Lung (tissue), 12 donors: Measurements from ENCODE around the gene RSRC2. TPM values are rescaled to one million over a fixed set of nuclear protein-coding genes. Genes with fewer than 3 reads are reported as not detected.

Experiments
- ATAC-seq: fragments of 200-7000 bp; cut with Tn5 transposase; one replicate; pipeline ENCODE4 v1.9.1; 2020; ENCODE audit warnings: moderate number of reproducible peaks; ENCODE audit not compliant: insufficient read depth, low FRiP score
- DNase-seq, 3 donors: peaks; one replicate each; pipeline ENCODE4 v3.0.0-alpha.2; 2013 to 2017
- H3K27ac ChIP-seq, 2 donors: one replicate each; pipeline ENCODE4 v1.5.1; 2013; ENCODE audit warnings: mild to moderate bottlenecking in 2 of 2, moderate library complexity in 2 of 2, control low read depth in 1 of 2, inconsistent platforms in 1 of 2, low read depth in 1 of 2, low read length in 1 of 2
- H3K27me3 ChIP-seq, 3 donors: one replicate each; pipeline ENCODE4 v1.5.1; 2013; ENCODE audit warnings: low read length in 2 of 3; ENCODE audit not compliant: control insufficient read depth in 3 of 3, insufficient read depth in 3 of 3
- H3K36me3 ChIP-seq, 4 donors: one replicate each; pipeline ENCODE4 v1.5.1; 2013; ENCODE audit warnings: low read length in 4 of 4, mild to moderate bottlenecking in 1 of 4, moderate library complexity in 1 of 4; ENCODE audit not compliant: control insufficient read depth in 4 of 4, insufficient read depth in 4 of 4
- H3K4me1 ChIP-seq, 5 donors: one replicate each; pipeline ENCODE4 v1.5.1; 2013; ENCODE audit warnings: low read length in 5 of 5, mild to moderate bottlenecking in 2 of 5, moderate library complexity in 1 of 5; ENCODE audit not compliant: control insufficient read depth in 5 of 5, insufficient read depth in 5 of 5
- H3K4me3 ChIP-seq: one replicate; pipeline ENCODE4 v1.5.1; 2013; ENCODE audit warnings: mild to moderate bottlenecking, control low read depth, moderate library complexity
- H3K9ac ChIP-seq, 2 donors: one replicate each; pipeline ENCODE4 v1.5.1; 2013; ENCODE audit warnings: low read length in 2 of 2, control low read depth in 1 of 2; ENCODE audit not compliant: insufficient read depth in 1 of 2
- H3K9me3 ChIP-seq, 4 donors: one replicate each; pipeline ENCODE4 v1.5.1; 2013; ENCODE audit warnings: low read length in 3 of 4, mild to moderate bottlenecking in 1 of 4, moderate library complexity in 1 of 4; ENCODE audit not compliant: control insufficient read depth in 4 of 4, insufficient read depth in 3 of 4
- WGBS, 2 donors: extraction: QIAGEN DNeasy Blood & Tissue Kit; methylation state at CpG; one replicate each; pipeline ENCODE4 v1.1.7; 2013; 5-methylcytosine and 5-hydroxymethylcytosine counted together
- polyA plus RNA-seq, 2 donors: library from polyadenylated mRNA; stranded (reverse); fragments of 200-250 nt; gene quantifications; one replicate each; pipeline ENCODE4 v1.2.1, GENCODE V29; 2013
- total RNA-seq, 2 donors: library from RNA; depleted of rRNA in 1 of 2; stranded (reverse); fragments of >200 nt in 1 of 2; gene quantifications; one replicate each; pipeline ENCODE4 v1.2.1, GENCODE V29; 2014 to 2021
- TF ChIP-seq, protein P1 (sequence below): IDR thresholded peaks from 2 replicates; pipeline ENCODE4 v1.5.1; 2012; ENCODE audit warnings: mild to moderate bottlenecking; ENCODE audit errors: control extremely low read depth, extremely low read depth
- donor health status: control.
- donor health status: control.
- donor health status: Bipolar disorder and iron deficiency.
- donor health status: healthy.
- donor health status: DM: yes; HTN: yes; CAD: no.

Gene RSRC2
- total and polyA plus RNA-seq, 4 donors, result 43.3 to 115 (median 47.9) TPM

DNA sequence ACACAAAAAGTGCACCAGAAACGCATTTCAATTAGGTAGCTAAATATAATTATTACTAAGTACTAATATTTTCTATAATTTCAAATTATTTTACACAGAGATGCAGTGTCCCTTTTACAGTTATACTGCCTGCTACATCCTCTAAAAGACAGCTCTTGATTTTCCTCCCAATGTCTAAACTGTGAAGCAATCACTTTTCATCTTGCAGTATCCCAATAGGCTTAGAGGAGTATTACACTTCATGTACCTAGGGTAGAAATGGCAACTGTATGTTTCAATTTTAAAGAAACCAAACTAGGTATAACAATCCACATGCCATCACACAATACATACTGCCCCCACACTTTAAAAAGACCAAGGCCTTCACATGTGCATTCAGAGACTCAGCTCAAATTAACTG lies 7.3 kb downstream of the RSRC2 start:
- H3K4me1 ChIP-seq, result peaks cover 0 to 19% (median 12%) of the 10 kb centered on the region in 5 donors

DNA sequence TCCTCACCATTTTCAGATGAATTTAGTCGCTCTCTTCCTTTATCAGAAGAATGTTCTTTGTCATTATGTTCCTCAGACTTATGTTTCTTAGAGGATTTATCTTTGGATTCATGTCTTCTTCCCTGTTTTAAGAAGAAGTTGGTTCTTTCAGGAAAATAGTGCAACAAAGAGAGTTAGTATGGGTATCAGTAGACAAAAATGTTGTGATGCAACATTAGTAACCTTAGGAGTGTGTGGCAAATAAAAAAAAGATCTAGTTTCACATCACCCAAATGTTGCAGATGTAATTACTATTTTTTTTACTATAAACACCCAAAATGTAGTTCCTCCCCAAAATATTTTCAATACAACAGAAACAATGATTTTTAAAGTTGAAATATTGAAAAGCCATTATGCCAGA lies 7.8 kb downstream of the RSRC2 start:
- H3K36me3 ChIP-seq, result peaks cover 23 to 70% (median 53%) of the 10 kb centered on the region in 4 donors
- no peak for ATAC-seq
- 97% methylated on average over 1 of the region's 1 CpG for WGBS, 2 donors

More for the DNA sequence above, 7.3 kb downstream of the RSRC2 start:
- DNase-seq (no peak), ATAC-seq (no peak)
- H3K27ac ChIP-seq, result no peak overlapping the region
- no peak overlapping the region for H3K9ac ChIP-seq
- peaks cover 23 to 75% (median 52%) of the 10 kb centered on the region in 4 donors for H3K36me3 ChIP-seq
- H3K4me3 ChIP-seq, result no peak overlapping the region
- 91 to 93% methylated on average over 1 of the region's 1 CpG for WGBS, 2 donors
- no peaks in the 10 kb centered on the region for H3K9me3 ChIP-seq
- TF ChIP-seq, protein P1, sequence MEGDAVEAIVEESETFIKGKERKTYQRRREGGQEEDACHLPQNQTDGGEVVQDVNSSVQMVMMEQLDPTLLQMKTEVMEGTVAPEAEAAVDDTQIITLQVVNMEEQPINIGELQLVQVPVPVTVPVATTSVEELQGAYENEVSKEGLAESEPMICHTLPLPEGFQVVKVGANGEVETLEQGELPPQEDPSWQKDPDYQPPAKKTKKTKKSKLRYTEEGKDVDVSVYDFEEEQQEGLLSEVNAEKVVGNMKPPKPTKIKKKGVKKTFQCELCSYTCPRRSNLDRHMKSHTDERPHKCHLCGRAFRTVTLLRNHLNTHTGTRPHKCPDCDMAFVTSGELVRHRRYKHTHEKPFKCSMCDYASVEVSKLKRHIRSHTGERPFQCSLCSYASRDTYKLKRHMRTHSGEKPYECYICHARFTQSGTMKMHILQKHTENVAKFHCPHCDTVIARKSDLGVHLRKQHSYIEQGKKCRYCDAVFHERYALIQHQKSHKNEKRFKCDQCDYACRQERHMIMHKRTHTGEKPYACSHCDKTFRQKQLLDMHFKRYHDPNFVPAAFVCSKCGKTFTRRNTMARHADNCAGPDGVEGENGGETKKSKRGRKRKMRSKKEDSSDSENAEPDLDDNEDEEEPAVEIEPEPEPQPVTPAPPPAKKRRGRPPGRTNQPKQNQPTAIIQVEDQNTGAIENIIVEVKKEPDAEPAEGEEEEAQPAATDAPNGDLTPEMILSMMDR, result no peak
- no peaks in the 10 kb centered on the region for H3K27me3 ChIP-seq

DNA sequence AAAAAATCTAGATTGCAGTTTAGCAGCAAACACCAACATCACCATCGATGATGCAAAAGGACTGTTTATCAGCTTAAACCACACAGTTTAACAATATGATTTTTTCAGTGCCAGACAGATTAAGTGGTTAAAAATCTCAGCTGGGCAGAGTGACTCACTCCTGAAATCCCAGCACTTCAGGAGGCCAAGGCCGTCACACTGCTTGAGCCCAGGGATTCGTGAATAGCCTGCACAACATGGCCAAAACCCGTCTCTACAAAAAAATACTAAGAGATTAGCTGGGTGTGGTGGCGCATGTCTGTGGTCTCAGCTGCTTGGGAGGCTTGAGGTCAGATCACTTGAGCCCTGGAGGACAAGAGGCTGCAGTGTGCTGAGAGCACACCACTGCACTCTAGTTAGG lies 8.9 kb downstream of the RSRC2 start:
- peaks cover 27 to 74% (median 59%) of the 10 kb centered on the region in 4 donors for H3K36me3 ChIP-seq
- TF ChIP-seq, protein P1, result no peak

More for the DNA sequence above, 7.8 kb downstream of the RSRC2 start:
- TF ChIP-seq, protein P1, result no peak
- no peak overlapping the region for H3K4me3 ChIP-seq
- H3K4me1 ChIP-seq, result peaks cover 0 to 14% (median 9%) of the 10 kb centered on the region in 5 donors
- no peaks in the 10 kb centered on the region for H3K27me3 ChIP-seq
- no peaks in the 10 kb centered on the region for H3K9me3 ChIP-seq
- no peak for DNase-seq
- no peak overlapping the region for H3K27ac ChIP-seq
- no peak overlapping the region for H3K9ac ChIP-seq

More for the DNA sequence above, 8.9 kb downstream of the RSRC2 start:
- WGBS, 2 donors, result 72 to 90% methylated on average over 5 of the region's 5 CpGs
- Histone ChIP-seq H3K4me3 (no peak overlapping the region), H3K4me1 (peaks cover 0 to 3% (median 2%) of the 10 kb centered on the region in 5 donors), H3K9me3 (no peaks in the 10 kb centered on the region), H3K27ac (no peak overlapping the region), H3K27me3 (no peaks in the 10 kb centered on the region), H3K9ac (no peak overlapping the region)
- no peak for DNase-seq
- ATAC-seq, result no peak
